Stimulated activated naive B cell treated with anti-CD40 and anti-IgM and Interleukin-4, amounts not matched to agents 10 μg/mL and 1 μg/mL and 100 μg/mL, for 72 hours (primary cell): Measurements from ENCODE around the gene CNTNAP5.

Source experiments
- ATAC-seq, 2 donors: fragments of 150-1000 bp; cut with Tn5 transposase; replicated peaks; 2 replicates each; pipeline ENCODE4 v1.10.0; 2021; ENCODE audit warnings: moderate library complexity in 1 of 2
- DNase-seq: peaks from one replicate; pipeline ENCODE4 v3.0.0; 2021
- H3K27ac Mint-ChIP-seq: one replicate; pipeline ENCODE4 v1.8.0; 2022; ENCODE audit warnings: mild to moderate bottlenecking, mixed read lengths
- H3K27me3 Mint-ChIP-seq, 2 donors: one replicate each; pipeline ENCODE4 v1.8.0; 2022; ENCODE audit warnings: mixed read lengths in 2 of 2
- H3K36me3 Mint-ChIP-seq, 2 donors: one replicate each; pipeline ENCODE4 v1.8.0; 2022; ENCODE audit warnings: mixed read lengths in 2 of 2, mild to moderate bottlenecking in 1 of 2
- H3K4me1 Mint-ChIP-seq, 2 donors: one replicate each; pipeline ENCODE4 v1.8.0; 2022; ENCODE audit warnings: mixed read lengths in 2 of 2, mild to moderate bottlenecking in 1 of 2
- H3K4me3 Mint-ChIP-seq, 2 donors: one replicate each; pipeline ENCODE4 v1.8.0; 2022; ENCODE audit warnings: mild to moderate bottlenecking in 2 of 2, mixed read lengths in 2 of 2, moderate library complexity in 1 of 2
- H3K9me3 Mint-ChIP-seq, 2 donors: one replicate each; pipeline ENCODE4 v1.8.0; 2022; ENCODE audit warnings: mixed read lengths in 2 of 2, mild to moderate bottlenecking in 1 of 2

CNTNAP5 gene

GRCh38 chr2:124542932-124543640 lies 518.0 kb downstream of the CNTNAP5 start:
- Mint-ChIP-seq H3K36me3 (no peaks in the 10 kb centered on the region), H3K4me3 (no peak overlapping the region), H3K27ac (no peak overlapping the region), H3K4me1 (no peaks in the 10 kb centered on the region), H3K9me3 (peaks cover 0 to 4% of the 10 kb centered on the region in 2 donors), H3K27me3 (no peaks in the 10 kb centered on the region)
- ATAC-seq, result no peak
- no peak for DNase-seq

GRCh38 chr2:124547700-124548099 lies 522.6 kb downstream of the CNTNAP5 start:
- no peaks in the 10 kb centered on the region for H3K27me3 Mint-ChIP-seq
- no peaks in the 10 kb centered on the region for H3K9me3 Mint-ChIP-seq
- ATAC-seq (no peak), DNase-seq (no peak)
- H3K4me3 Mint-ChIP-seq, result no peak overlapping the region
- H3K4me1 Mint-ChIP-seq, result no peaks in the 10 kb centered on the region
- no peak overlapping the region for H3K27ac Mint-ChIP-seq
- H3K36me3 Mint-ChIP-seq, result no peaks in the 10 kb centered on the region

GRCh38 chr2:124558277-124558905 lies 533.3 kb downstream of the CNTNAP5 start:
- Mint-ChIP-seq H3K4me1 (no peaks in the 10 kb centered on the region), H3K36me3 (no peaks in the 10 kb centered on the region), H3K27me3 (no peaks in the 10 kb centered on the region), H3K9me3 (peaks cover 3 to 8% of the 10 kb centered on the region in 2 donors), H3K27ac (no peak overlapping the region), H3K4me3 (no peak overlapping the region)
- ATAC-seq (no peak), DNase-seq (no peak)

- no peaks in the 10 kb centered on the region for H3K4me1 Mint-ChIP-seq
- peaks cover 3 to 13% of the 10 kb centered on the region in 2 donors for H3K9me3 Mint-ChIP-seq
- H3K36me3 Mint-ChIP-seq, result no peaks in the 10 kb centered on the region
- H3K27me3 Mint-ChIP-seq, result no peaks in the 10 kb centered on the region
- DNase-seq (no peak), ATAC-seq (no peak)
- no peak overlapping the region for H3K4me3 Mint-ChIP-seq
- H3K27ac Mint-ChIP-seq, result no peak overlapping the region
Observed at GRCh38 chr2:124559236-124559635, 534.1 kb downstream of the CNTNAP5 start.

GRCh38 chr2:124560592-124561112 lies 535.6 kb downstream of the CNTNAP5 start:
- ATAC-seq, result no peak
- Mint-ChIP-seq H3K4me3 (no peak overlapping the region), H3K9me3 (peaks cover 3 to 13% of the 10 kb centered on the region in 2 donors), H3K27me3 (no peaks in the 10 kb centered on the region), H3K4me1 (no peaks in the 10 kb centered on the region), H3K27ac (no peak overlapping the region), H3K36me3 (no peaks in the 10 kb centered on the region)
- DNase-seq, result no peak

GRCh38 chr2:124561486-124561885 lies 536.4 kb downstream of the CNTNAP5 start:
- Mint-ChIP-seq H3K9me3 (peaks cover 2 to 13% of the 10 kb centered on the region in 2 donors), H3K27me3 (no peaks in the 10 kb centered on the region), H3K4me3 (no peak overlapping the region), H3K27ac (no peak overlapping the region), H3K36me3 (no peaks in the 10 kb centered on the region), H3K4me1 (no peaks in the 10 kb centered on the region)
- DNase-seq (no peak), ATAC-seq (no peak)

GRCh38 chr2:124563426-124563825 lies 538.3 kb downstream of the CNTNAP5 start:
- Mint-ChIP-seq H3K4me3 (no peak overlapping the region), H3K36me3 (no peaks in the 10 kb centered on the region), H3K27me3 (no peaks in the 10 kb centered on the region), H3K27ac (no peak overlapping the region), H3K4me1 (no peaks in the 10 kb centered on the region), H3K9me3 (peaks cover 0 to 4% of the 10 kb centered on the region in 2 donors)
- DNase-seq (no peak), ATAC-seq (no peak)

- no peaks in the 10 kb centered on the region for H3K36me3 Mint-ChIP-seq
- H3K27ac Mint-ChIP-seq, result no peak overlapping the region
- DNase-seq (no peak), ATAC-seq (no peak)
- H3K9me3 Mint-ChIP-seq, result peaks cover 0 to 4% of the 10 kb centered on the region in 2 donors
- H3K4me3 Mint-ChIP-seq, result no peak overlapping the region
- H3K27me3 Mint-ChIP-seq, result no peaks in the 10 kb centered on the region
- no peaks in the 10 kb centered on the region for H3K4me1 Mint-ChIP-seq
Observed at GRCh38 chr2:124566518-124566970, 541.5 kb downstream of the CNTNAP5 start.

- Mint-ChIP-seq H3K27ac (no peak overlapping the region), H3K27me3 (no peaks in the 10 kb centered on the region), H3K4me1 (no peaks in the 10 kb centered on the region), H3K4me3 (no peak overlapping the region), H3K9me3 (no peaks in the 10 kb centered on the region), H3K36me3 (no peaks in the 10 kb centered on the region)
- no peak for DNase-seq
- ATAC-seq, result no peak
Observed at GRCh38 chr2:124570872-124571271, 545.8 kb downstream of the CNTNAP5 start.

GRCh38 chr2:124571836-124572235 lies 546.7 kb downstream of the CNTNAP5 start:
- H3K4me3 Mint-ChIP-seq, result no peak overlapping the region
- ATAC-seq, result no peak
- DNase-seq, result no peak
- no peaks in the 10 kb centered on the region for H3K36me3 Mint-ChIP-seq
- H3K4me1 Mint-ChIP-seq, result no peaks in the 10 kb centered on the region
- no peak overlapping the region for H3K27ac Mint-ChIP-seq
- H3K9me3 Mint-ChIP-seq, result no peaks in the 10 kb centered on the region
- H3K27me3 Mint-ChIP-seq, result no peaks in the 10 kb centered on the region

- Mint-ChIP-seq H3K27ac (no peak overlapping the region), H3K9me3 (peaks cover 0 to 1% of the 10 kb centered on the region in 2 donors), H3K4me3 (no peak overlapping the region), H3K27me3 (no peaks in the 10 kb centered on the region), H3K4me1 (no peaks in the 10 kb centered on the region), H3K36me3 (no peaks in the 10 kb centered on the region)
- ATAC-seq (no peak), DNase-seq (no peak)
Observed at GRCh38 chr2:124572934-124573634, 548.0 kb downstream of the CNTNAP5 start.

- no peak overlapping the region for H3K27ac Mint-ChIP-seq
Observed at GRCh38 chr2:124575497-124575896, 550.4 kb downstream of the CNTNAP5 start.

GRCh38 chr2:124580263-124580662 lies 555.2 kb downstream of the CNTNAP5 start:
- no peaks in the 10 kb centered on the region for H3K36me3 Mint-ChIP-seq
- H3K27me3 Mint-ChIP-seq, result no peaks in the 10 kb centered on the region
- DNase-seq (no peak), ATAC-seq (no peak)
- peaks cover 0 to 1% of the 10 kb centered on the region in 2 donors for H3K9me3 Mint-ChIP-seq
- no peak overlapping the region for H3K27ac Mint-ChIP-seq
- no peak overlapping the region for H3K4me3 Mint-ChIP-seq
- no peaks in the 10 kb centered on the region for H3K4me1 Mint-ChIP-seq

More at GRCh38 chr2:124575497-124575896, 550.4 kb downstream of the CNTNAP5 start:
- DNase-seq (no peak), ATAC-seq (no peak)
- H3K4me3 Mint-ChIP-seq, result no peak overlapping the region
- no peaks in the 10 kb centered on the region for H3K27me3 Mint-ChIP-seq
- H3K4me1 Mint-ChIP-seq, result no peaks in the 10 kb centered on the region
- no peaks in the 10 kb centered on the region for H3K36me3 Mint-ChIP-seq
- H3K9me3 Mint-ChIP-seq, result peaks cover 0 to 1% of the 10 kb centered on the region in 2 donors

GRCh38 chr2:124582387-124582786 lies 557.3 kb downstream of the CNTNAP5 start:
- ATAC-seq (no peak), DNase-seq (no peak)
- Mint-ChIP-seq H3K9me3 (peaks cover 0 to 1% of the 10 kb centered on the region in 2 donors), H3K4me3 (no peak overlapping the region), H3K4me1 (no peaks in the 10 kb centered on the region), H3K36me3 (no peaks in the 10 kb centered on the region), H3K27ac (no peak overlapping the region), H3K27me3 (no peaks in the 10 kb centered on the region)
